Measurements from ENCODE around the gene SLC43A3. TPM values are rescaled to one million over a fixed set of nuclear protein-coding genes. Genes with fewer than 3 reads are reported as not detected.

SLC43A3 gene
- total RNA-seq, 2 experiments from 2014 or later: 41.3 to 62.1 TPM

- DNase-seq (ENCODE audit: low spot score): no peak
- Histone ChIP-seq H3K4me1 (ENCODE audit: insufficient read depth, low read length, poor library complexity, severe bottlenecking) (peaks cover 23% of the 10 kb centered on the region), H2AFZ (ENCODE audit: low read length) (no peak overlapping the region), H3K4me3 (ENCODE audit: low read depth, low read length, poor library complexity, severe bottlenecking) (peak overlapping the region; percentile 75), H3K36me3 (ENCODE audit: insufficient read depth, low read length) (peaks cover 50% of the 10 kb centered on the region), H3K9me3 (ENCODE audit: low read length) (no peaks in the 10 kb centered on the region), H3K27ac (ENCODE audit: low read depth, low read length, poor library complexity, severe bottlenecking) (peak overlapping the region; percentile 65), H3K4me2 (ENCODE audit: low read length) (peak overlapping the region; percentile 85), H3K9me2 (ENCODE audit: insufficient read depth, low read length) (no peaks in the 10 kb centered on the region), H4K20me1 (ENCODE audit: insufficient read depth, low read length) (no peaks in the 10 kb centered on the region), H3K79me2 (ENCODE audit: insufficient read depth, low read depth, low read length) (peaks cover 23% of the 10 kb centered on the region; the same call in 1 of the 2 replicates)
- ChIA-PET POLR2A (interaction anchor here (0.5 to 1.6 kb wide), 6 partner anchors 8 to 121 kb away, joined by 3 to 7 read pairs (median 4); partner anchors contain the start of gene RTN4RL2), CTCF (ENCODE audit: unreplicated experiment) (no interaction called here)
- intact Hi-C loops (cut with micrococcal nuclease; ENCODE audit: unreplicated experiment): no loop called here
- BruUV-seq (replicated peaks): TSS peak; percentile 56
- no peak for TF ChIP-seq CTCF (conservative IDR thresholded peaks at IDR 0.05; ENCODE audit: low read length)
- no peak for TF ChIP-seq EZH2phosphoT487 (IDR thresholded peaks at IDR 0.05; ENCODE audit: borderline replicate concordance, low read depth, low read length)
Observed at GRCh38 chr11:57425565-57426438, 1.1 kb downstream of the SLC43A3 start.

GRCh38 chr11:57424792-57425564 is 1.9 kb downstream of the SLC43A3 start:
- Histone ChIP-seq H3K9me3 (ENCODE audit: low read length) (no peaks in the 10 kb centered on the region), H2AFZ (ENCODE audit: low read length) (no peak overlapping the region), H4K20me1 (ENCODE audit: insufficient read depth, low read length) (no peaks in the 10 kb centered on the region), H3K36me3 (ENCODE audit: insufficient read depth, low read length) (peaks cover 58% of the 10 kb centered on the region), H3K4me2 (ENCODE audit: low read length) (peak overlapping the region; percentile 85), H3K4me1 (ENCODE audit: insufficient read depth, low read length, poor library complexity, severe bottlenecking) (peaks cover 23% of the 10 kb centered on the region), H3K9me2 (ENCODE audit: insufficient read depth, low read length) (no peaks in the 10 kb centered on the region), H3K4me3 (ENCODE audit: low read depth, low read length, poor library complexity, severe bottlenecking) (peak overlapping the region; percentile 75), H3K27ac (ENCODE audit: low read depth, low read length, poor library complexity, severe bottlenecking) (peak overlapping the region; percentile 65), H3K79me2 (ENCODE audit: insufficient read depth, low read depth, low read length) (peaks cover 23% of the 10 kb centered on the region; the same call in 1 of the 2 replicates)
- TF ChIP-seq EZH2phosphoT487 (IDR thresholded peaks at IDR 0.05; ENCODE audit: borderline replicate concordance, low read depth, low read length) (no peak), CTCF (conservative IDR thresholded peaks at IDR 0.05; ENCODE audit: low read length) (no peak)
- CTCF ChIA-PET (ENCODE audit: unreplicated experiment): no interaction called here
- intact Hi-C loops (cut with micrococcal nuclease; ENCODE audit: unreplicated experiment): no loop called here
- DNase-seq (ENCODE audit: low spot score): peak; percentile 55
- POLR2A ChIA-PET: interaction anchor here (0.6 to 1.3 kb wide), 3 partner anchors 35 to 94 kb away, joined by 3 to 8 read pairs (median 4); partner anchors contain the start of gene RTN4RL2
- no TSS peak for BruUV-seq (replicated peaks)
